ENCODE data around the gene TRAF3.
"Not testable (repeated sequence)": the region's sequence is repeated elsewhere in the genome, so short reads cannot be mapped to it uniquely, and the experiment has no call there.

TRAF3 gene

DNA sequence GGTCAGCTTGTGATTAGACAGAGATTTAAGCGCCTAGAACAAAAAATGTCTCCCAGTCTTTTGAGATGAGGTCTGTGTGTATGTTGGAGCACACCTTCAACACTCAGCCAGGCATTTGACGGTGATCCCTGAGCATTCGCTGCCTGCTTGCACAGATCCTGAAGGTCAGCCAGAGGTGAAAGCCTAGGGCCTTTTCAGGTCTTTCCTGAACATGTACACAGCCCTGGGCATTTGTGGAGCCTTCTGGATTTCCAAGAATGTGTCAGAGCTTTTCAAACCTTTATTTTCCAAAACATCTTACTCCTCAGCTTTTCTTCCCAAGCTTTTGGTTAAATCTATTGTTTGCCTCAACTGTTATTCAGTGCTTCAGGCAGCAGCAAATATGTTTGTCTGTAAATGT lies 86.1 kb downstream of the TRAF3 start:
- no peaks in the 10 kb centered on the region for H3K4me1 ChIP-seq
- H3K36me3 ChIP-seq: peaks cover 5% of the 10 kb centered on the region; the same call in 1 of the 2 replicates
- no peak for DNase-seq
- peaks cover 3% of the 10 kb centered on the region; the same call in 1 of the 2 replicates for H3K9me3 ChIP-seq
- TF ChIP-seq, protein P1, sequence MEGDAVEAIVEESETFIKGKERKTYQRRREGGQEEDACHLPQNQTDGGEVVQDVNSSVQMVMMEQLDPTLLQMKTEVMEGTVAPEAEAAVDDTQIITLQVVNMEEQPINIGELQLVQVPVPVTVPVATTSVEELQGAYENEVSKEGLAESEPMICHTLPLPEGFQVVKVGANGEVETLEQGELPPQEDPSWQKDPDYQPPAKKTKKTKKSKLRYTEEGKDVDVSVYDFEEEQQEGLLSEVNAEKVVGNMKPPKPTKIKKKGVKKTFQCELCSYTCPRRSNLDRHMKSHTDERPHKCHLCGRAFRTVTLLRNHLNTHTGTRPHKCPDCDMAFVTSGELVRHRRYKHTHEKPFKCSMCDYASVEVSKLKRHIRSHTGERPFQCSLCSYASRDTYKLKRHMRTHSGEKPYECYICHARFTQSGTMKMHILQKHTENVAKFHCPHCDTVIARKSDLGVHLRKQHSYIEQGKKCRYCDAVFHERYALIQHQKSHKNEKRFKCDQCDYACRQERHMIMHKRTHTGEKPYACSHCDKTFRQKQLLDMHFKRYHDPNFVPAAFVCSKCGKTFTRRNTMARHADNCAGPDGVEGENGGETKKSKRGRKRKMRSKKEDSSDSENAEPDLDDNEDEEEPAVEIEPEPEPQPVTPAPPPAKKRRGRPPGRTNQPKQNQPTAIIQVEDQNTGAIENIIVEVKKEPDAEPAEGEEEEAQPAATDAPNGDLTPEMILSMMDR (IDR thresholded peaks at IDR 0.05; ENCODE audit: low read depth, low read length): no peak
- H3K4me3 ChIP-seq (ENCODE audit: low read depth, low read length): no peak overlapping the region
- no peaks in the 10 kb centered on the region for H3K27me3 ChIP-seq

DNA sequence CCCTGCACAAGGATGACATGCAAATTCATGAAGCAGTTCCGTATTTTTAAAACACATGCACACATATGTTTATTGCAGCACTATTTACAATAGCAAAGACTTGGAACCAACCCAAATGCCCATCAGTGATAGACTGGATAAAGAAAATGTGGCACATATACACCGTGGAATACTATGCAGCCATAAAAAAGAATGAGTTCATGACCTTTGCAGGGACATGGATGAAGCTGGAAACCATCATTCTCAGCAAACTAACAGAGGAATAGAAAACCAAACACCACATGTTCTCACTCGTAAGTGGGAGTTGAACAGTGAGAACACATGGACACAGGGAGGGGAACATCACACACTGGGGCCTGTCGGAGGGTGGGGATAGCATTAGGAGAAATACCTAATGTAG lies 88.7 kb downstream of the TRAF3 start:
- not testable (repeated sequence) for H3K9me3 ChIP-seq; H3K36me3 ChIP-seq; H3K27me3 ChIP-seq; H3K4me3 ChIP-seq (ENCODE audit: low read depth, low read length); H3K4me1 ChIP-seq; DNase-seq

DNA sequence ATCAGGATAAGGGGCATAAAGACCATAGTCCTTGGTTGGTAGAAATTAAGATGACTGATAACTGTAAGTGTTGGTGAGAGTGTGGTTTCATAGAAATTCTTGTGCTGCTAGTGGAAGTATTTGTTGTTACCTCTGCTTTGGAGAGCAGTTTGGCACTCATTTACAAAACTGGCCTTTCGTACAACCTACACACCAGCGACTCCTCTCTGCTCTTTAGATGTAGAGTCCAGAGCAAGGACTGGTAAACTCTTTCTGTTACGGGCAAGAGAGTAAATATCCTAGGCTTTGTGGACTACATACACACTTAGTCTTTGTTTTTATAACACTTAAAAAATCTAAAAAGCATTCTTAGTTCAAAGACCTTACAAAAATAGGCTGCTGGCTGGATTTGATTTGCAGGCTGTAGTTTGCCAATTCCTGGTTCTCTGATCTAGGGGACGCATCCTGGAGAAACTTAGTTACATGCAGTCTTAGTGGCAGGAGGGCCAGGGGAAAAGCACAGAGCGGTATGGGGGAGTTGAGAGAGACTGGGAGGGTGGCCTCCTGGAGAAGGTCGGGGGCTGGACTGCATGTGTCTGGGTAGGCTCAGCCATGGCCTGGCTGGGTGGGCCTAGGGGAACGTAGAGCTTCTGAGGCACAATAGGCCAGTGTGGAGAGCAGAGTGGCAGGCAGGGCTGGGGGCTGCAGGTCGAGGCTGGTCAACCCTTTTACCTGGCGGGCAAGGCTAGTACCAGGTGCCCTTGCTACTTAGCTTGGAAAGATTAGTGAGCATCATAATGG lies 89.9 kb downstream of the TRAF3 start:
- no peaks in the 10 kb centered on the region for H3K4me1 ChIP-seq
- no peak overlapping the region for H3K4me3 ChIP-seq (ENCODE audit: low read depth, low read length)
- peaks cover 3% of the 10 kb centered on the region; the same call in 1 of the 2 replicates for H3K9me3 ChIP-seq
- no peak for DNase-seq
- TF ChIP-seq, protein P1 (IDR thresholded peaks at IDR 0.05; ENCODE audit: low read depth, low read length): no peak
- H3K36me3 ChIP-seq: peaks cover 11% of the 10 kb centered on the region
- H3K27me3 ChIP-seq: no peaks in the 10 kb centered on the region

DNA sequence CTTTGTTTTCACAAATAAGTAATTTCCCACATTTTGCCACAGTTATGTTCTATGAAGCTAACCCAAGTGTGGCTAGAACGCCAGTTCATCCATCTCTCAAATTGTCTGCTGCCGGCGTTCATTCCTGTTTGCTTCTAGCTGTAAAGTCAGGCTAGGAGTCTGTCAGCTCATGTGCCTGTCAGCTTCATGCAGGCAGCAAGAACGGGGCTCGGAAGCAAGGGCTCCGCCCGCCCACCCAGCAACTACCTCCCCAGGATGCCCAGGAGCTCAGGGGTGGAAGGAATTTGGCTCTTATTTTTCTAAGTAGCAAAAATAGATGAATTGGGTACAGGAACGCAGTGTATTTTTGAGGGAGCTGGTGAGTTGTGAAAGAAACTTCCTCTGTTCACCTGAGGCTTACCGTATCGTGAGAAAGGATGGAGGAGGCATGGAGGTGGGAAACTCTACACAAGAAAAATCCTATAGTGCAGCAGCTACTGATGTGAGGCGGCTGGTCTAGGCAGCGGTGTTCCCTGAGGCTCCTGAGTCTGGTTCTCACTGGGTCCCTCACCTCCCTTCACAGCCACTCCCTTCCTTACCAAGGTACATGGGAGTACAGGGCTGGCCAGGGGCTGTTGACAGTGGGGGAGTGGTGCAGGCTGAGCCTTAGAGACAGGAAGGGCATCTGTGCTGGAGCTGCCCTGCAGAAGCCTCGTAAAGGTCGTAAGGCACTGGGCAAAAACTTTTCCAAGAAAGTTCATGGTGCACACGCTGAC lies 90.8 kb downstream of the TRAF3 start:
- no peak for DNase-seq
- no peak overlapping the region for H3K4me3 ChIP-seq (ENCODE audit: low read depth, low read length)
- H3K27me3 ChIP-seq: no peaks in the 10 kb centered on the region
- no peaks in the 10 kb centered on the region for H3K4me1 ChIP-seq
- H3K36me3 ChIP-seq: peaks cover 13% of the 10 kb centered on the region
- TF ChIP-seq, protein P1 (IDR thresholded peaks at IDR 0.05; ENCODE audit: low read depth, low read length): no peak
- peaks cover 3% of the 10 kb centered on the region; the same call in 1 of the 2 replicates for H3K9me3 ChIP-seq

DNA sequence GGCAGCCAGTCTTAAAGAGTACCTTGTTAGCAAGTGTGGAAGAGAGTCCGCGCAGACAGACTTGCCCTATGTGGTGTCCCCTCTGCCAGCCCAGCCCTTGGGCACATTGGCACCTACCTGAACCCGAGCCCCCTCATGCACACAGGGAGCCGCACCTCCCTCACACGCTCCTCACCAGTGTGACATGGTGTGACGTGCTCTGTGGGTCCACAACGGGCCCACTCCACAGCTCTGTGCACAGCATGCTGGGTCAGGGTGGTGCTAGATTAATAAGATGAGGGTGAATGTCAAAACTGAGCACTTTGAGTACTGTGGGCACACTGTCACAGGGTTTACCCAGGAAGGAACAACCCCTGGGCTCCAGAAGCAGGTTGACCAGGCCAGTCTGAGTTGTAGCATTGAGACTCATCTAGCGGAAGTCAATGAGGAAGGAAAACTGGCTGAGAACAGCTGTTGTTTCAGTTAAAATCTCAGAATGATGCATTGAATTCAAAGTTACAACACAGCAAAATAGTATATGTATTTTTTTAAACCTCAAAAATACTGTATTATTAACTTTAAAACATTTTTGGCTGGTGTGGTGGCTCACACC lies 91.8 kb downstream of the TRAF3 start:
- Histone ChIP-seq H3K4me3 (ENCODE audit: low read depth, low read length) (no peak overlapping the region), H3K36me3 (peaks cover 13% of the 10 kb centered on the region), H3K27me3 (no peaks in the 10 kb centered on the region), H3K9me3 (peaks cover 3% of the 10 kb centered on the region; the same call in 1 of the 2 replicates), H3K4me1 (no peaks in the 10 kb centered on the region)
- no peak for DNase-seq
- TF ChIP-seq, protein P1 (IDR thresholded peaks at IDR 0.05; ENCODE audit: low read depth, low read length): no peak

DNA sequence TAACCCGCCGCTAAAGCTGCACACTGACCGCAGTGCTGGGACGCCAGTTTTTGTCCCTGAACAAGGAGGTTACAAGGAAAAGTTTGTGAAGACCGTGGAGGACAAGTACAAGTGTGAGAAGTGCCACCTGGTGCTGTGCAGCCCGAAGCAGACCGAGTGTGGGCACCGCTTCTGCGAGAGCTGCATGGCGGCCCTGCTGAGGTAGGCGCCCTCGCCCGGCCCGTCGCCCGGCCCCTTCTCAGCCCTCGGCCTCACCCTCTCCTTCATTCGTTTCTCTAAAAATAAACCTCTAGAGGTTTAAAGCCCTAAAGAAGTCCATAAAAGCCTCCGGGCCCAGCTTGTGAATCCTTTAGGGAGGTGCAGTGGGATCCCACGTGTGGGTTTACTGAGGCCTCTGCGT lies 93.0 kb downstream of the TRAF3 start:
- Histone ChIP-seq H3K9me3 (peaks cover 3% of the 10 kb centered on the region; the same call in 1 of the 2 replicates), H3K27me3 (no peaks in the 10 kb centered on the region), H3K4me3 (ENCODE audit: low read depth, low read length) (no peak overlapping the region), H3K36me3 (peaks cover 13% of the 10 kb centered on the region), H3K4me1 (no peaks in the 10 kb centered on the region)
- TF ChIP-seq, protein P1 (IDR thresholded peaks at IDR 0.05; ENCODE audit: low read depth, low read length): no peak
- no peak for DNase-seq

Measured in BE2C (cell line).